NCI-H446 treated with DMSO at 0.1 percent for 48 hours (cell line): ENCODE results near the gene UGGT2.
"Not testable (repeated sequence)": the region's sequence is repeated elsewhere in the genome, so short reads cannot be mapped to it uniquely, and the experiment has no call there.

Experiments used
- DNase-seq: peaks from one replicate; lab custom pipeline; 2025; lab: John Stamatoyannopoulos, UW

UGGT2 gene

DNA sequence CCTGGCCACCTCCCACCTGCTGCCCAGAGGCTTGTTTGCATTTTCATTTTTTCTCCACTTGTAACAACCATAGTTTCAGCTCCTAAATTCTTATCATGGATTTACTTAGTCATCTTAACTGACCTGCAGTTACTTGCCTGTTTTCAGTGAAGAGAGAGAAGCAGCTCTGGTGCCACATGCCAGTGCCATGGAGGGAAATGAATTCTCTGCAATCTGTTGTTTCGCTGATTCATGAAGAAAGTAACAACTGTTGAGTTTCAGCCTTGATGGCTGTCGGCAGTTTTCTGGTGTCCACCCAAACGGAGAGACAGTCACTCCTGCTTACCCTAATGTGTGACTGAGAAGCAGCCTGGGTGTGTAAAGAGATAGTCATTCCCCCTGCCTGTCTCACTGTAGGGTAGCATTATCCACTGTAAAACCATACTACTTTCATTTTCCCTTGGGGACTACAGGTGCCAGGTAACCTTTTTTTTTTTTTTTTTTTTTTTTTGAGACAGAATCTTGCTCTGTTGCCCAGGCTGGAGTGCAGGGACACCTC is 260.1 kb downstream of the UGGT2 start:
- no peak for DNase-seq

GRCh38 chr13:95791084-95791722 is 262.0 kb downstream of the UGGT2 start:
- DNase-seq: no peak

DNA sequence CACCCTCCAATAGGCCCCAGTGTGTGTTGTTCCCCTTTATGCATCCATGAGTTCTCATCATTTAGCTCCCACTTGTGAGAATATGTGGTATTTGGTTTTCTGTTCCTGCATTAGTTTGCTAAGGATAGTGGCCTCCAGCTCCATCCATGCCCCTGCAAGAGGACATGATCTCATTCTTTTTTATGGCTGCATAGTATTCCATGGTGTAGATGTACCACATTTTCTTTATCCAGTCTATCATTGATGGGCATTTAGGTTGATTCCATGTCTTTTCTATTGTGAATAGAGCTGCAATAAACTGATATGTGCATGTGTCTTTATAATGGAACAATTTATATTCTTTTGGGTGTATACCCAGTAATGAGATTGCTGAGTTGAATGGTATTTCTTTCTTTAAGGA is 263.9 kb downstream of the UGGT2 start:
- DNase-seq: not testable (repeated sequence)

GRCh38 chr13:95788100-95788463 is 265.1 kb downstream of the UGGT2 start:
- no peak for DNase-seq

- no peak for DNase-seq
Measured at GRCh38 chr13:95787356-95788099, 265.7 kb downstream of the UGGT2 start.

DNA sequence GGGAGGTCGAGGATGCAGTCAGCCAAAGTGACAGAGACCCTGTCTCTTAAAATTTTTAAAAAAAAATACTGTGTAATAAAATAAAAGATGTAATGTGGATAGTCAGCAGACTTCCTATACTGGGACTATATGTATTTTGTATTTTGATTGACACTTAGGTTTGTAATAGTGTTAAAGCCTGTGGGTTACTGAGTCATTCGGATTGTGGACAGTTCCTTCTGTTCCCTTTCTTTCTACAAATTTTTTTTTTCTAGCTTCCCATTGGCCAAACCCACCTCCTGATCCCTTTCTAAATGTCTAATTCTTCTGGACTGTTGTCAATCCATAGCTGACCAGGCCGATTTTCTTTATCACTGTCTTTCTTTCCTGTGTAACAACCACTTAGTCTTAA is 268.3 kb downstream of the UGGT2 start:
- no peak for DNase-seq

DNA sequence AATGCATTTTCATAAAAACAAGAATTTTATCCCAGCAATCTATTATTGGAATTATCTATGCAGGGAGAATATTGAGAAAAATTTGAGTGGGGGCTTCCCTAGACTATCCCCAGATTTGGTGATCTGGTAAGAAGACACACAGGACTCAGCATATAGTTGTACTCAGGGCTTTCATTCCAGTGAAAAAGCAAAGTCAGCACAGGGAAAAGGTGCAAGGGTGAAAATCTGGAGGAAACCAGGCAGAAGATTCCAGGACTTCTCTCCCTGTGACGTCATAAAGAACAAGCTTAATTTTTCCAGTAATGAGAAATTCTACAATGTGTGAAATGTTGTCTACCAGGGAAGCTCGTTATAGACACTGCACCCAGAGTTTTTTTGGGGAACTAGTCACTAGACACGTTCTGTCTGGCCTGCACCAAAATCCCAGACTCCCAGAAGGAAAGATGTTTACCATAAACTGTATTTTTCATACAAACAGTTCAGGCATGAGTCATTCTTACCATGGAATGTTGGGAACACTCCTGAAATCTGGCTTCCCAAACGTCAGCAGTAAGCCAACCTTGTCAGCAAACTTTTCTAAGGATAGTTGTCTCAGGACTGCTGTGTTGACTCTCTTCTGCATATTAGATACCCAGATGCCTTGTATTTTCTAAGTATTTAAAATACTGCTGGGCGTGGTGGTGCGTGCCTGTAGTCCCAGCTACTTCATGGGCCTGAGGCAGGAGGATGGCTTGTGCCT is 268.9 kb downstream of the UGGT2 start:
- DNase-seq: no peak

- no peak for DNase-seq
Measured at GRCh38 chr13:95783747-95784146, 269.5 kb downstream of the UGGT2 start.

DNA sequence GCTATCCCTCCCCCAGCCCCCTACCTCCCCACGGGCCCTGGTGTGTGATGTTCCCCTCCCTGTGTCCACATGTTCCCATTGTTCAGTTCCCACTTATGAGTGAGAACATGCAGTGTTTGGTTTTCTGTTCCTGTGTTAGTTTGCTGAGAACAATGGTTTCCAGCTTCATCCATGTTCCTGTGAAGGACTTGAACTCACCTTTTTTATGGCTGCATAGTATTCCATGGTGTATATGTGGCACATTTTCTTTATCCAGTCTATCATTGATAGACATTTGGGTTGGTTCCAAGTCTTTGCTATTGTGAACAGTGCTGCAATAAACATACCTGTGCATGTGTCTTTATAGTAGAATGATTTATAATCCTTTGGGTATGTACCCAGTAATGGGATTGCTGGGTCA is 271.3 kb downstream of the UGGT2 start:
- not testable (repeated sequence) for DNase-seq

GRCh38 chr13:95781016-95781415 is 272.2 kb downstream of the UGGT2 start:
- DNase-seq: no peak

DNA sequence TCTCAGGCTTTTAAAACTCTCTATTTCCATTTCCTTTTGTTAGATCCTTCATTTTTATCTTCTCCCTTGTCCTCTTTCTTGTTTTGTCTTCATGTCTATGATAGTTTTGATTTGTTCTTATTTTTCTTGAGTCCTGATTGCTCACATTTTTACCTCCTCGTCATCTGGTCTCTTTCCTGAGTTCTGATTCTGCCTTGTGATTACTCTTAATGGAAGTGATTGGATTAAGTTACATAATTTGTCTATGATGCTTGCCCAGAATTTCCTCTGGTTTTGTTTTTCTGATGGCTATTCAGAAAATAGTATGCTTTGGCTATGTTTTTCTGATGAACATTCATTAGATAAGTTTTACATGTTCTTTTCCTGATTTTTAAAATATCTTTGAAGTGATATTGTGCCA is 273.7 kb downstream of the UGGT2 start:
- DNase-seq: no peak

DNA sequence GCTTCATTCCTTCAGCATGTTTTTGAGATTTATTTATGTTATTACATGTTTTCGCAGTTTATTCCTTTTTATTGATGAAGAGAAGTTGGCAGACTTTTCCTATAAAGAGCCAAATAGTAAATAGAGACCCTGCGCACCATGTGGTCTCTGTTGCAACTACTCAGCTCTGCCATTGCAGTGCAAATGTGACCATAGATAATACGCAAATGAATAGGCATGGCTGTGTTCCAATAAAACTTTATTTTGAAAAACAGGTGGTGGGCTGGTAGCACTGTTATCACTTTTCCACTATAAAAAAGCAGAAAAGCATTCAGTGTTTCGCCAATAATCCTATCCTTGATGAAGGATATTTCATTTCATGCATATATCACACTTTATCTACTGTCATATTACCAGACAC is 281.3 kb downstream of the UGGT2 start:
- no peak for DNase-seq

DNA sequence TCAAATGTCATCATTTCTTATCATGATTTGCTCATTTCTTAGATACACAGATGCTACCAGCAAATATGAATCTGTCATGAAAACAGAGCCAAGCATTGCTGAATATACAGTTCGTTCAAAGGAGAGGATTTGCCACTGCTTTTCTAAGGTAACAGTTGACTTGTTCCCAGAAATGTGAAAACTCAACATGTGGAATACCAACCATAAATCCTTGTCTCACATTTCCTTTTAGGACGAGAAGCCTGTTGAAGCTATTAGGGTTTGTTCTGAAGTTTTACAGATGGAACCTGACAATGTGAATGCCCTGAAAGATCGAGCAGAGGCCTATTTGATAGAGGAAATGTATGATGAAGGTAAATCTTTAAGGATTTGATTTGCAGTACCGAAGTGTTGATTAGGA is 289.6 kb downstream of the UGGT2 start:
- DNase-seq: no peak

GRCh38 chr13:95762626-95763025 is 290.6 kb downstream of the UGGT2 start:
- not testable (repeated sequence) for DNase-seq

GRCh38 chr13:95756072-95756471 is 297.1 kb downstream of the UGGT2 start:
- DNase-seq: no peak

DNA sequence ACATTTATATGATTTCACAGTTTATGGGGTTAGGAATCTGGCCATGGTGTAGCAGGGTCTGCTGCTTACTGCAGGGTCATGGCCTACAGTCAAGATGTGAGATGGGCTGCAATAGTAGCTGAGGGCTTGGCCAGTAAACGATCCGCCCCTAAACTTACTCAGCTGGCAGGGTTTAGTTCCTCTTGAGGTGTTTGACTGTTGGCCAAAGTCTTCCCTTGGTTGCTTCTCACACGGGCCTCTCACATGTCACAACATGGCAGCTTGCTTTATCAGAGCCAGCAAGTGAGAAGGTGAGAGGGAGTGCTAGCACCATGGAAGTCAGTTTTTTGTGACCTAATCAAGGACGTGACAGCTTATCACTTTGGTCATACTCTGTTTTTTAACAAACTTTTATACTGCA is 299.1 kb downstream of the UGGT2 start:
- no peak for DNase-seq

- no peak for DNase-seq
Measured at GRCh38 chr13:95752677-95753076, 300.5 kb downstream of the UGGT2 start.
